Head of caudate nucleus (tissue), 42 donors: ENCODE measurements around the gene HOXD13.
A peak's percentile ranks its signal among the peaks of the same experiment; 100 is the strongest.

Experiments used
- DNase-seq, 42 donors: peaks; one replicate each; pipeline versions ENCODE4 v3.0.0 to v3.0.0-alpha.2; 2020 to 2021; ENCODE audit warnings: mixed read lengths in 7 of 42
- intact Hi-C: fragments of 100-400 bp; cut with DNase I; formaldehyde crosslinking; loops from one replicate; pipeline ENCODE4 v1.15.0; 2022

HOXD13 gene

DNA sequence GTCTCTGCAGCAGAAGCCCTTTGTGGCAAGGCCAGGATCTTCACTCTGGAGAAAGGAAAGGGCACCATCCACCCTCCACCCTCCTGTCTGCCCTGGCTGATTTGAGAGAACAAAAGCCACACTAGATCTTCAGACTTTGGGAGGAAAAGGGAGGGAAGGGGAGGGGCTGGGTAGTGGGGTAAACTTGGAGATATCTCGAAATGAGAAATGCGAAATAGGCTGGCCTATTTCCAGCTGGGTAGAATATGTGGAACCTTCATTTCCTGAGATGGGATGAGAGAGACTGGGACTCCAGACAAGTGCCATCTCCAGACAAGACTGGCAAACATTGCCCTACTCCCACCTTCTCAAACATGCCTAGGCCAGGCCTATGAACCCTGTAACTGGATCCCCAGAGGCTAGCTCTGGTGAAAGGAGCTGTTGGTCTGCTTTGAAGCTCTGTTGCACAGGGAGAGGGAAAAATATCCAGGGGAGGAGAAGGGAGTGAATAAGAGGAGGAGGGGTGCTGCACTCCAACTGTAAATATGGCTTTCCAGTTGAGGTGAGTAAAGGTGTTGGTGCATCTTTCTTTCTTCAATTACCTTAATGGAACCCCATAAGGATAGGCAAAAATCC is 8.8 kb downstream of the HOXD13 start:
- DNase-seq: no peak
- intact Hi-C loops: no loop called here

DNA sequence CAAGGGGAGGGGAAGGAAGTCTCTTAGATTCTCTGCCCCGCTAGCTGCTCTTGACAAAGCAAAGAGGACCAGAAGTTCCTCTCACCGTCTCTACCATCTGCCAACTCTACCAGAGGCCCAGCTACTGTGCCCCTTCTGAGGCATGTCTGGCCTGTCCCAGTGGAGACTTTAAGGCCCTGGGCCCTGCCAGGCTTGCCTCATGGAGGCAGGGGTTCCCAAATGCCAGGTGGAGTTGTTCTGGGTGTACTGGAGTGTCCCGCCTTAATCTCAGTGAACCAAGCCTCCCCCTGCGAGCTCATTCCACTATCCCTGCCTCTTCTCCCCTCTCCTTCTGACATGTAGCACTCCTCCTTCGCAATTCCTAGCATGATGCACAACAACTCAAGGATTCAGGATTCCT is 9.3 kb downstream of the HOXD13 start:
- no peak for DNase-seq
- intact Hi-C loops: no loop called here

DNA sequence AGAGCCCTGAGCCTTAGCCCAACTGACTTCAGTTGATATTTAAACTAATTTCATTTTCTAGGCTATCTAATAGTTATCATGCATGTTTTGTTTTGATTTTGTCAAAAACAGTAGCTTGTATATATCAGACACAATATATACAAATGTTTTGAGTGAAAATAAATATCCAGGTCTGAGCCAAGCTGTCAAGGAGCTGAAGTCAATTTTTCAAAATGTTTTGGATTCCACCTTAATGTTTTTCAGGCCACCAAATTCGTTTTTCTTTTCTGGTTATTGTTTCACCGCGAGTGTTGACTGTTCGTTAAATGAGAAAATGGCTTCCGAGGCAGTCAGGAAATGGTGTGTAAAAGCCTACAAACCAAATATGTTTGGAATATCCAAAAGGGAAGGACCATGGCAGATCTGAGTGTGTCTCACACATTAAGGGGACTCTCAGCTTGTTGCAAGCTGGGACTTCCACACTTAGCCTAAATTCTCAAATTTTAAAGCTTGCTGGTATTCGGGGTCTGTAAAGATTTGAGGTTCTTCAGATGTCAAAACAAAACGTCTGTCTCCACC is 9.9 kb downstream of the HOXD13 start:
- no peak for DNase-seq
- intact Hi-C loops: no loop called here

DNA sequence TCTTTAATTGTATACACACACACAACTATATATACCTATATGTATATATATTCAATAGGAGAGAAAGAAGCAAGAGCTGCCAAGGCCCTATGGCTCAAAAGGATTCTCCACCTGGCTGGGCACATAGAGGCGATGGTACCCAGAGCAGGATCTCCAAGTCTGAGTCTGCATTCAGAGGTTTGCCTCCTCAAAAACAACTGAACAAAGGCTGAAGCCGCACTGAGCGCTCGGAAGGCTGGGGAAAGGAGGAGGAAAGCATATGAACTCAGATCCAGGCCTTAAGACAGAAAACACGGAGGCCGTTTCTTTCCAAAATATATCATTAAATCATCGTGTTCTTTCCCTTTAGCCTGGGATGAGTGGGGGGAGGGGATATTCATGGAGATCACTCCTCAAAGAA is 10.7 kb downstream of the HOXD13 start:
- intact Hi-C loops: no loop called here
- no peak for DNase-seq

DNA sequence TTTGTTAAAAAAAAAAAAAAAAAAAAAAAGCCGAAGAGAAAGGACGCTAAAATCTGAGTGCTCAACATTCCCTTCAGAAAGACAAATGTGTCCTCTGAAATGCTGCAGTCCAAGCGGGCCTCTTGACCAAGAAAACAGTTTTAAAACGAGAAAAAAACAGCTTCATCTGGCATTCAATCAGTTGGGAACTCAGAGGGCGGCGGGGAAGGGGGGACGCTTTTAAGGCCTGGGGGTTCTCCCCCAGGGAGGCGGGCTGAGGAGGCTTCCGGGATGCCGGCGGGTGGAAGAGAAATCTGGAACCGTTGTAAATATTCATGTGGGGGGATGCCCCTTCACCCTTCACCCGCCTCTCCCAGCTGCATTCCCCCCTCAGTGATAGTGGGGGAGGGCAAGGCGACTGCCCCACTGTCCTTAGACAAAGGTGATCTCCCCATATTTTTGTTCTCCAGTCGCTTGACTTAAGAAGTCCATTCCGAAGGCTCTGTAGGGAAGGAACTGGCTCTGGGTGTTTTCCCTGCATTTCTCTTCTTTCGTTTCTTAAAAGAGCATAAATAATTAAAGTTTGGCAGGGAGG is 11.3 kb downstream of the HOXD13 start:
- intact Hi-C loops: no loop called here

DNA sequence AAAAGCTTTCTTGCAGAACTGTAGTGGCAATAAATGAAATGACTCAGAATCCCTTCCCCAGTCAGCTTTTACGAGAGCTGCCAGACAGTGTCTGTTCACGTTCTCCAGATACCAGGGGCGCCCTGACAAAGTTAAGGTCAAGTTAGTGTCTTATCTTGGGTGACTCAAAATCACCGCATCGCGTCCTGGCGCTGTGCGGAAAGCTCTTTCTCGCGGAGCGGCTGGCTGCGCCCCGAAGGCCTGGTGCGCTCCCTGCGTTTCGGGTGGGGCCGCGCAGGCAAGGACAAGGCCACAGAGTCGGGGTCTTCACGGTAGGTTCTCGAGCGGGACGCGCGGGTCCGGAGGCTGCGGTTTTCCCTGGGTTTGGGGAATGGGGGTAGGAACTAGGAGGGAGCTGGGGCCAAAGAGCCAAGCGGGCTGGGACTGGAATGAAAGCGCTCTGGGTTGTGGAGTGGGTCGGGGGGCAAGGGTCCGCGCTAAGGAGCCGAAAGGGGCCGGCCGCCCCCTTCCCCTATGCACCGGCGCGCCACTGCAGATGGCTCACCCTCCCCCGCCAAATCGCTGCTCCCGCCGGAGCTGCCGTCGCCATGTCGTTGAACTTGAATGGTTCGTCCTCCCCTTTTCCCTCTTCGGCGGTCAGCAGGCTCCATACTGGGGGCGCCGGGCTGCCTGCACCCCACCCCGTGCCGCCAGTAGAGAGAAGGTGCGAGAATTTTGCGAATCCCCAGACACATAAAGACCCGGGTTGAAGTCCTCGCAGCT is 12.0 kb downstream of the HOXD13 start:
- intact Hi-C loops: no loop called here
- no peak for DNase-seq

More for the DNA sequence above, 11.3 kb downstream of the HOXD13 start:
- no peak for DNase-seq

DNA sequence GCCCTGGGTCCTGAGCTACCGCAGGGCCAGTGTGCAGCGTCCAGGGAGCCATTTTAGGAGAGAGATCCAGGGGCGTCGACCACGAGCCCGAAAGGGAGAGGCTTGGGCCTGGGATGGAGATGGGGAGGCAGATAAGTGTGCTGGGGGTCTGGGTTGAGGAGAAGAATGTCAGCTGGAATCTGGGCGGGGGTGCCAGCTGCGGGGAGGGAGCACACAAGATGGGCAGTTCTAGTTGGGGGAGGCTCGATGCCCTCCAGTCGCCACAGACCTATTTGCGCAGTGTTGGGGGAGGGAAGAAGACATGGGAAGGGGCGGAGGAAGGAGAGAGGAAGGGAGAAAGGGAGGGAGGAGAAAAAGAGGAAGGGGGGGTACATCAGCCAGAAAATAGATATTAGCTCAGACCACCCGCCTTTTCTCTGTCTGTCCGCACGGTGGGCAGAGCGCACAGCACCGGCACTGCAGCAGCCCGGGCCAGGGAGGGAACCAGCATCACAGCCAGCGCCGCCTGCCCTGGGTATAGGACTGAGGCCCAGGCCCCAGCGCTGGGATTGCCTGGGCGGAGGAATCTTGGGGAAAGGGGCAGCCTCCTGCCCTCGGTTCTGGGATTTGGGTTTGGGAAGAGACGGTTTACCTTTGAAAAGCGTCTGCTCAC is 12.7 kb downstream of the HOXD13 start:
- intact Hi-C loops: no loop called here
- DNase-seq: no peak

DNA sequence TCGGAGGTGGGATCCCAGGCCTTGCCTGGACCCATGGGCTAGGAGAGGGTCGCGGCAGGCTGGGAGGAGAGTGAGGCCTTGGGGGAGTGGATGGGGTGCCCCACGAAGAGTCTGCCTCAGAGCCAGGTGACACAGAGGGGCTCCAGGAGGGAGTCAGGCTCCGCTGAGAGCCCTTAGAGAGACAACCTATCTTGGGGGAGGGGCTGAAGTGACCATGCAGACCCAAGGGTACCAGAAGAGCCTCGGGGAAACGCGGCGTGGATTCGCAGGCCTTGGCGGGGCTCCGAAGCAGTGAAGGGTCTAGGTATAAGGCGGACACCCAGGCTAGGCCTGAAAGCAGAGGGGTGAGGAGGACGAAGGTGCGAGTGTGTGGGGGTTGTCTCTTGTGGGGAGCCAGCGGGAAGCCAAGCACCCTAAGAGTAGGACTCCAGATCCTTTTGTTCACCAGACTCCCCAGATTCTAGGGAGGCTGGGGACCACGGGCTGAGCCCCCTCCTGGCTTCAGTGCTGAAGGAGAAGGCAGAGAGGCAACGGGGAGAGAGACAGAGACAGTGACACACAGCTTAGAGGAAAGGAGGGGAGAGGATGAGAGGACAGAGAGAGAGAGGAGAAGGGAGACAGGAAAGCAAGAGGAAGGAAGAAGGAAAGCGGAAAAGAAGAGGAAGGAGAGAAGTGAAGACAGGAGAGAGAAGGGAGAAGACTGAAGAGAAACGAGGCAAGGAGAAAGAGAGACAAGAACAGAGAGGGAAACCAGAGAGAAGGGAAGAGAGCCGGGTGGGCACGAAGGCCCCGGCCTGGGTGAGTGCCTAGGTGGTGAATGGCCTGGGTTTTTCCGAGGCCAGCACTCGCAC is 13.4 kb downstream of the HOXD13 start:
- intact Hi-C loops: no loop called here
- DNase-seq: no peak

DNA sequence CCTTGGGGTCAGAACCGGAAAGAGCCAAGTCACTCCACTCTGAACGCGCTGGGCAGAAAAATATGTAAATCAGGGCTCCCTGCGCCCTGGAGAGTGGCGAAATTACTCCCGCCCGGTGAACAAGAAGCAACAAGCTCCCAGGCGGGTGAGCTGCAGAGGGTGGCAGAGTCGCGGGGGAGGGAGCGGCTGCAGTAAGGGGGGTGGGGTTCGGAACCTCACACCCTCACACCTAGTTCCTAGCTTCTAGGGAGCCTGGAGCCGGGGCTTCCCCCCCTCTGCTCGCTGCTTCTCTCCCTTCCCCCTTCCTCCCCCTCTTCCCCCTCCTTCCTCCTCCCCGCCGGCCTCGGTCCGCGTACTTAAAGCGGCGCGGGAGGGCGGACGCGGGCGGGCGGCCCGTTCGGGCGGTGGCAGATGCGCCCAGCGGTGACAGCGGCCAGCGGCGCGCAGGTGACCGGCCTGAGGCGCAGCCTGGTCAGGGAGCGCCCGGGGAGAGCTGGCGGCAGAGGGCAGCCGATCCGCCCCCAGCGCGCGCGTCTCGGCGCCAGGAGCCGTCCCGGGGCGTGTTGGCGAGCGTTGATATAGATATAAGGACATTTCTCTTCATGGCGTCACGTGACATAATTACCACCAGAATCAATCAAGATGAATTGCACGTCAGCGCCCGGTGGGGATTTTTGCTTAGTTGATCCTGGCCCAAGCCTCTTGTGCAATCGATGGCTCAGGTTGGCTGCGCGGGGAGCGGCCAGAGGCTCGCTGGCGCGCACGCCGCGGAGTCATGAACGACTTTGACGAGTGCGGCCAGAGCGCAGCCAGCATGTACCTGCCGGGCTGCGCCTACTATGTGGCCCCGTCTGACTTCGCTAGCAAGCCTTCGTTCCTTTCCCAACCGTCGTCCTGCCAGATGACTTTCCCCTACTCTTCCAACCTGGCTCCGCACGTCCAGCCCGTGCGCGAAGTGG is 14.3 kb downstream of the HOXD13 start, which contains the start of gene HOXD11:
HOXD11 (plus strand) TSS at position 700 of the 959 bp plus-strand sequence; CDS start at position 776, 76 bp downstream.
- intact Hi-C loops: no loop called here

DNA sequence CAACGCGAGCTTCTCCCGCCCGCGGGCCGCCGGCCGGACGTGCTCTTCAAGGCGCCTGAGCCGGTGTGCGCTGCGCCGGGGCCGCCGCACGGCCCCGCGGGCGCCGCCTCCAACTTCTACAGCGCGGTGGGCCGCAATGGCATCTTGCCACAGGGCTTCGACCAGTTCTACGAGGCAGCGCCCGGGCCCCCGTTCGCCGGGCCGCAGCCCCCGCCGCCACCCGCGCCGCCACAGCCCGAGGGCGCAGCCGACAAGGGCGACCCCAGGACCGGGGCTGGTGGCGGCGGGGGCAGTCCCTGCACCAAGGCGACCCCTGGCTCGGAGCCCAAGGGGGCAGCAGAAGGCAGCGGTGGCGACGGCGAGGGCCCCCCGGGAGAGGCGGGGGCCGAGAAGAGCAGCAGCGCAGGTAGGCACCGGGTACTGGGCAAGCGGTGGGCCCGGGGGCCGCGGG is 15.2 kb downstream of the HOXD13 start:
- intact Hi-C loops: no loop called here
- no peak for DNase-seq

More for the DNA sequence above, 14.3 kb downstream of the HOXD13 start, which contains the start of gene HOXD11:
- peak in 1 of 42 donors; percentile 32 for DNase-seq

DNA sequence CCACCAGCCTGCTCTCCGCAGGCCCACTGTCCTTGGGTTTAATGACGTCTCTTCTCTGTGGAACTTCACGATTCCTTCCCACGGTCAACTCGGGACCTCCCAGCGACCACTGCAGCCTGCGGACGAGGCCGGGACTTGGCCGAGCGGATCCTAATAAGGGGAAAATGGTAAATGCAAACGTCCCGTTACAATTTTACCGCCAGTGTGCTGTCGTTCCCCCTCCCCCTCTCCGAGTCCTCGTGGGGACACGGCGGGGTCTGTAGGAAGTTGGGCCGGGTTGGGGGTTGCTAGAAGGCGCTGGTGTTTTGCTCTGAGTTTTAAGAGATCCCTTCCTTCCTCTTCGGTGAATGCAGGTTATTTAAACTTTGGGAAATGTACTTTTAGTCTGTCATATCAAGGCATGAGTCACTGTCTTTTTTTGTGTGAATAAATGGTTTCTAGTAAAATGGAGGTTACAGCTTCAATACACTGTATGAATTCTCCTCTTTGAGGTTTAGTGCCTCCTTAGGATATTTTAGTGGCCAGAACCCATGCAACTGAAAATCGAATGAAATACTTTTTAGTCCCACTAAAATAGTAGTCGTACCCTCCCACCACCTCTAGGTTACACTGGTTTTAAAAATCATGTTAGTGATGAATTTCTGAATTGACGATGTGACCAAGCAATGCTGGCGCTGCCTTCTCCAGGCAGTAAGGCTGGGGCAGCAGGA is 16.8 kb downstream of the HOXD13 start:
- intact Hi-C loops: no loop called here
- no peak for DNase-seq

DNA sequence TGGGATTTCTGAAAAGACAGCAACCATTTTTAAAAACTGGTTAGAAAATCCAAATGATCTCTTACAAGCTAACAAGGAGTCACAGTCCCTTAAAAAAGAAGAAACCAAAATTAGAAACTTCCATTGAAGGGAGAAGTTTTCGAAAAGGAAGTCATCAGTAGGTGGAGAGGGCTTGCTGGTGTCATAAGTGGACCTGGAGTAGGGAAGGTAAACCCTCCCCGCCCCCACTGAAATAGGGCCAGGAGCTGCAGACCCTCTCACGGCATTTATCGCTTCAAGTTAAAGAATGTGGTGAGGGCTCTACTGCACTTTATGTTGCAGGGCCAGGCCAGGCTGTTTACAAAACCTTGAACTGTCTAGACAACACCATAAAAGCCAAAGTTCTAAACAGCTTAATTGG is 17.4 kb downstream of the HOXD13 start:
- intact Hi-C loops: no loop called here
- DNase-seq: no peak

DNA sequence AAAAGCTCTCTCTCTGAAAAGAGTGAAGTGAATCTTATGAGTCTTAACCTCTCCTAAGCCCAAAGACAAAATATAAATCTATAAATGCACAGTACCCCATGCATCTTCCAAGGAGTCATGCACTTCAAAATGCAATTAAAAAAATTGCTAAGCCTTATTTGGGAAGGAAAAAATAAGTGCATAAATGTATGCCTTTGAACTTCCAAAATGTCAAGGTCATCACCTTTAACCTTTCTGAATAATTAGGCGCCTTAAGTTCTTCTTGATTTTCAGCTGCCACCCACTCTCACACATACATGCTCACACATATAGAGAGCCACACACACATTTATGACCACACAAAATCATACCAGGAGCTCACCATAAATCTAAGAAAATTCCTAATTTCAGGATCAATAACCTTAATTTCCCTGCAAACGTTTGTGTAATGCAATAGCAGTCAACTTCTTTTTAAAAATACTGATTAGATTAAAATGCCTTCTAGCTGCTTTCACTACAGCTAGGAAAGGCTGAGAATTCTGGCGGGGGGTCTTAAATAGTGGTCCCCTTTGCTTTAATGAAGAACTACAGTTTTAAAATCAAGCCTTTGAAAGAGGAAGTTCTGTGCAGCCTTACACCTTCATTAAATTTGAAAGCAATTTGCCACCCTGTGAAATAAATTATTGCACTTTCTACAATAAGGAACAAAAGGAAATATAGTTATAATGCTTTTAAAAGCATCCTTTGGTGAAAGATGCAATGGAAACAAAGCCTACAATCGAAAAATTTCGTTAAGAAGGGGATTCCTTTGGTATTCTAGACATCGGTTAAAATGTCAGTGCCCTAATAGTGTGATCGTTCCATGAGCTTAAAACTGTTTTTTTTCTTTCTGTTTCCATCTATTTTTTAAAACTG is 18.1 kb downstream of the HOXD13 start:
- intact Hi-C loops: no loop called here
- no peak for DNase-seq

DNA sequence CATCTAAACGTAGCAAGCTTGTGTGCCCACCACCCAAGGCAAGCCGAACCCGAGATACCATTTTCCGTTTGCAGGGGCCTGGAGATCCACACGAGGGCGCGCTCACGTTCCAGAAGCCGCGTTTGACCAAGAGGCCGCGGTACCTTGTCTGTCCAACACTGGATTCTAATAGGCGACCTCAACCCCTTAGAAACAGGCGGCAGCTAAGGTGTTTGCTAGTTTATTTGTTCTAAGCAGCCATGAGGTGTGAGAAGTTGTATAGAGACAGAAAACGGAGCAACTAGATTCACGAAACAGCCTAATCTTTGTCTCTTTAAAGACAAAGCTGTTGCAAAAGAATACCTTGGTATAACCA is 18.8 kb downstream of the HOXD13 start:
- peak in 5 of 42 donors; percentile 14 to 50 (median 19) for DNase-seq
- intact Hi-C loops: no loop called here

DNA sequence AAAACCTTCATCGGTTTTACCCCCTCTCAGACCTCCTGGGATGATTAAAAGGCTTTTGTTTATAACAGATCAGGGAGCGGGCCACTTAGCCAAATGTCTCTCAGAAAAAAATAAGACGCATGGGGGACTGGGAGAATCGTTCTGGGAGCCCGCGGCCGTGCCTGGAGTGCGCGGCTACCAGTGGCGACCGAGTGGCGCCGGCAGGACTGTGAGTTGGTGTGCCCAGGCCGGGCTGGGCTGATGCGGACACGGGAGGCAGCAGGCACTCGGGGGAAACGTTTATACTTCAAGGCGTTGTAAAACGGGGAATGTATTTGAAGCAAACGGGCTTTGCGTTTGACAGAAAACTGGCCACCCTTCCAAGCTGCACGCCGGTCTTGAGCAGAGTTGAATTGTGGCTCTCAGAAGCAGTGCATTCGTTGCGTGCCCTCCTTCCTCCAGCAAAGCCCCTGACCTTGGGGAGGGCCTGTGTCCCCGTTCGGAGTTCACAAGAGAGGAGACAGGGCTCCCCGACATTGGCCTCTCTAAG is 19.4 kb downstream of the HOXD13 start:
- DNase-seq: no peak
- intact Hi-C loops: no loop called here
